ENCODE measurements around the gene OR52E6. TPM values are rescaled to one million over a fixed set of nuclear protein-coding genes. Genes with fewer than 3 reads are reported as not detected.

Gene OR52E6
- total and polyA plus RNA-seq, 2 of the 13 experiments (the other 11 are each of a cell fraction or from before 2014, with no cell fraction given): not detected

DNA sequence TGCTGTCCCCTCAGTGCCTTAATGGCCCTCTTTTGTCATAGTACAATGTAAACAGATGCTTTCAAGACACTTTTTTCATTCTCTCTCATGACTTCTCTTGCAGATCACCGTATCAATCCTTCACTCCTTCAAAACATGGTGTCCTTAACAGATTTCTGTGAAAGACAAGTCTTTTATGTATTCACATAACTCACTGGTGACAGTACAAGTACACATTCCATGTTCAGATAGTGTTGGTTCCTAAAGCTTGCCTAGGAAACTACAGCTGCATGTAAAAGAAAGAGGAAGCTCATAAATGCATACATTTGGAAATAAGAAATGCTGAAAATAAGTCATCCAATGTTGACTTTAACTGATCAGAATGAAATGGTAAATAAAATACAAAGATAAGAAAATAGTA lies 5.0 kb upstream of the OR52E6 start:
- no peak overlapping the region for H3K27ac ChIP-seq (ENCODE audit: extremely low read length, insufficient read depth, low read length)
- intact Hi-C loops (cut with micrococcal nuclease; ENCODE audit: unreplicated experiment): no loop called here
- no peak overlapping the region for H3K9ac ChIP-seq (ENCODE audit: insufficient read depth, low read depth, low read length)
- FAIRE-seq: no peak
- in situ Hi-C loops (cut with HindIII; ENCODE audit: extremely low pct_ligation_motif_present, low pct_unique_long_range_greater_than_20kb): no loop called here
- no peak overlapping the region for H2AFZ ChIP-seq (ENCODE audit: low read length)
- no peak for ATAC-seq
- H3K4me3 ChIP-seq (replicated peaks in 1 of 3; ENCODE audit: insufficient read depth in 1 of 3, low read depth in 2 of 3, low read length in 3 of 3): no peak overlapping the region
- POLR2A ChIA-PET: no interaction called here
- WGBS (ENCODE audit: low lambda C conversion rate): 3% methylated on average over 1 of the region's 1 CpG
- H3K4me2 ChIP-seq (ENCODE audit: low read depth, low read length): no peak overlapping the region
- H3K79me2 ChIP-seq (ENCODE audit: insufficient read depth, low read length): no peaks in the 10 kb centered on the region
- CTCF ChIA-PET (ENCODE audit: low intra/inter-chr PET ratio, low total read pairs): no interaction called here
- H4K20me1 ChIP-seq (ENCODE audit: insufficient read depth, low read length): no peaks in the 10 kb centered on the region
- no TSS peak for BruUV-seq (replicated peaks)
- H3K27me3 ChIP-seq (ENCODE audit: control insufficient read depth in 1 of 2, insufficient read depth in 2 of 2, low read length in 2 of 2): no peaks in the 10 kb centered on the region
- H3K9me3 ChIP-seq (ENCODE audit: low read length): no peaks in the 10 kb centered on the region
- DNase-seq (ENCODE audit: low spot score): no peak
- H3K36me3 ChIP-seq (replicated peaks in 1 of 2; ENCODE audit: control insufficient read depth in 1 of 2, insufficient read depth in 2 of 2, low read length in 2 of 2): no peaks in the 10 kb centered on the region
- H3K4me1 ChIP-seq (ENCODE audit: insufficient read depth, low read length): no peaks in the 10 kb centered on the region
- TF ChIP-seq HDAC1 (CRISPR knock-in tag; IDR thresholded peaks at IDR 0.05): no peak
- no peak for TF ChIP-seq HNF4G (IDR thresholded peaks at IDR 0.05; ENCODE audit: borderline replicate concordance, low read depth, low read length)
- no peak for TF ChIP-seq HNF4G (CRISPR knock-in tag; IDR thresholded peaks at IDR 0.05; ENCODE audit: borderline replicate concordance, low read depth)
- no peak for TF ChIP-seq RAD51 (IDR thresholded peaks at IDR 0.05; ENCODE audit: borderline replicate concordance)
- TF ChIP-seq BCL6 (CRISPR knock-in tag; IDR thresholded peaks at IDR 0.05): no peak
- TF ChIP-seq, protein P1, sequence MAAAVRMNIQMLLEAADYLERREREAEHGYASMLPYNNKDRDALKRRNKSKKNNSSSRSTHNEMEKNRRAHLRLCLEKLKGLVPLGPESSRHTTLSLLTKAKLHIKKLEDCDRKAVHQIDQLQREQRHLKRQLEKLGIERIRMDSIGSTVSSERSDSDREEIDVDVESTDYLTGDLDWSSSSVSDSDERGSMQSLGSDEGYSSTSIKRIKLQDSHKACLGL (CRISPR knock-in tag; IDR thresholded peaks at IDR 0.05): no peak
- TF ChIP-seq BRD4 (CRISPR knock-in tag; IDR thresholded peaks at IDR 0.05): no peak
- no peak for TF ChIP-seq CHCHD3 (CRISPR knock-in tag; IDR thresholded peaks at IDR 0.05)
- no peak for TF ChIP-seq THYN1 (CRISPR knock-in tag; IDR thresholded peaks at IDR 0.05; ENCODE audit: borderline replicate concordance, low read depth)
- TF ChIP-seq ZFP62 (CRISPR knock-in tag; IDR thresholded peaks at IDR 0.05): no peak
- TF ChIP-seq ZNF121 (CRISPR knock-in tag; IDR thresholded peaks at IDR 0.05): no peak
- TF ChIP-seq THAP9 (CRISPR knock-in tag; IDR thresholded peaks at IDR 0.05; ENCODE audit: borderline replicate concordance): no peak
- no peak for TF ChIP-seq ZNF570 (CRISPR knock-in tag; IDR thresholded peaks at IDR 0.05; ENCODE audit: borderline replicate concordance)
- no peak for TF ChIP-seq ELK4 (CRISPR knock-in tag; IDR thresholded peaks at IDR 0.05; ENCODE audit: borderline replicate concordance)
- TF ChIP-seq MEF2D (CRISPR knock-in tag; IDR thresholded peaks at IDR 0.05): no peak
- no peak for TF ChIP-seq HOXA3 (CRISPR knock-in tag; IDR thresholded peaks at IDR 0.05)
- TF ChIP-seq RFX3 (CRISPR knock-in tag; IDR thresholded peaks at IDR 0.05): no peak
